PC-9 (cell line): ENCODE results near the gene SLPI.

Experiments used
- CTCF ChIP-seq: fragments of 200-600 bp; sonication (generic); conservative IDR thresholded peaks from 2 replicates; pipeline ENCODE4 v1.6.1; 2017; ENCODE audit warnings: mixed run types, antibody characterized with exemption, mild to moderate bottlenecking, moderate library complexity
- EZH2 ChIP-seq: fragments of 200-600 bp; sonication (generic); IDR thresholded peaks from 2 replicates; pipeline ENCODE4 v1.8.0; 2017; ENCODE audit warnings: antibody characterized with exemption, low read depth

DNA sequence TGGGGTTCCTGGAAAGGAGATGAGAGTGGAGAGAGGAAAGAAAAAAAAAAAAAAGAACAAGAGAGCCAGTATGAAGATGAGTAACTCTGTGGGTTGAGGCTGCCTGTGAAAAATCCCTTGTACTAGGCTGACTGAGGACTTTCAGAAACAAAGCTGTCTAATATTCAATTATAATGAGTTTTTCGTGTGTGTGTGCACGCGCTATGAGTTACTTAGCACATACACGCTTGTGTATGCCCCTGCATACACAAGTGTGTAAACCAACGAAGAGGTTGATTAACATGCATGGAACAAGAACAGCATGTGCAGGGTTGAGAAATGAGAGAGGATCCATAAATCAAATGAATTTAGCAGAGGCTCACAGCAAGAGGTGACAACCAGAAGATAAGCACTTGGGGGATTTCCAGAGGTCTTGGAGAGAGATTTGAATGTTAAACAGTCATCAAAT, 47.5 kb upstream of the SLPI start:
- no peak for TF ChIP-seq CTCF
- no peak for TF ChIP-seq EZH2
